CMK (cell line): ENCODE data around the gene CKAP4.

Source experiments
- DNase-seq: peaks from one replicate; pipeline ENCODE4 v3.0.0-alpha.2; 2010; ENCODE audit warnings: low read depth

The CKAP4 gene

DNA sequence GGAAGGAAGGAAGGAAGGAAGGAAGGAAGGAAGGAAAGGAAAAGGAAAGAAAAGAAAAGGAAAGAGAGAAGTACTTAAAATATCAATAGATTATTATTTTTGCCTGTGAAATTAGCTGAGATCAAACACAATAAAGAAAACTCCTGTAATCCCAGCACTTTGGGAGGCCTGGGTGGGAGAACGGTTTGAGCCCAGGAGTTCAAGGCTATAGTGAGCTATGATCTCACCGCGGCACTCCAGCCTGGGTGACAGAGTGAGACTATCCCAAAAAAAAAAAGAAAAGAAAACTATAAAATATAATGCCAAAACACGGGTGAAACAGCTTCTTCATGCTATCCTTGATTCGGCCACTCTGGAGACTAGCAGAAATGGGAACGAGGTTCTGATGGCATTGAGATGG lies 26.2 kb upstream of the CKAP4 start:
- no peak for DNase-seq

- DNase-seq, result no peak
Measured at GRCh38 chr12:106273491-106273890, 25.7 kb upstream of the CKAP4 start.

- DNase-seq, result no peak
Measured at GRCh38 chr12:106271575-106272505, 24.0 kb upstream of the CKAP4 start.

- DNase-seq, result no peak
Measured at GRCh38 chr12:106269150-106269771, 21.4 kb upstream of the CKAP4 start.

GRCh38 chr12:106267535-106267934 lies 19.7 kb upstream of the CKAP4 start:
- DNase-seq, result peak; percentile 14

DNA sequence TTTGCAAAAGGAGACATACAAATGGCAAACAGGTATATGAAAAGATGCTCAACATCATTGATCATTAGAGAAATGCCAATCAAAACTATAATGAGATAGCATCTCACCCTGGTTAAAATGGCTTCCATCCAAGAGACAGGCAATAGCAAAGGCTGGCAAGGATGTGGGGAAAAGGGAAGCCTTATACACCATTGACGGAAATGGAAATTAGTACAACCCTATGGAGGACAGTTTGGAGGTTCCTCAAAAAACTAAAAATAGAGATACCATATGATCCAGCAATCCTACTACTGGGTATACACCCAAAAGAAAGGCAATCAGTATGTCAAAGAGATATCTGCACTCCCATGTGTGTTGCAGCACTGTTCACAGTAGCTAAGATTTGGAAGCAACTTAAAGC lies 17.3 kb upstream of the CKAP4 start:
- DNase-seq, result no peak

- DNase-seq, result no peak
Measured at GRCh38 chr12:106258935-106259334, 11.1 kb upstream of the CKAP4 start.

- no peak for DNase-seq
Measured at GRCh38 chr12:106258226-106258625, 10.4 kb upstream of the CKAP4 start.

DNA sequence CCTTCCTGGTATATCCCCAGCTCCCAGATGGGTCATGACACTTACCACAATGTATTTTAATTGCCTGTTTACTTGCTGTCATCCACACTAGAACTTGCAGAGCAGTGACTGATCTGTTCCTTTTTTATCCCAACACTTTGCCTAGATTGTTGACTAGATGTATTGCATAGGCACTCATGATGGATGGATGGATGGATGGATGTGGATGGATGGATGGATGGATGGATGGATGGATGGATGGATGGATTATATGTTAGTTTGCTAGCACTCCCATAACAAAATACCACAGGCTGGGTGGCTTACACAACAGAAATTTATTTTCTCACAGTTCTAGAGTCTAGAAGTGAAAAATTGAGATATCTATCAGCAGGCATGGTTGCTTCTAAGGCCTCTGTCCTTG lies 8.7 kb upstream of the CKAP4 start:
- DNase-seq, result no peak

DNA sequence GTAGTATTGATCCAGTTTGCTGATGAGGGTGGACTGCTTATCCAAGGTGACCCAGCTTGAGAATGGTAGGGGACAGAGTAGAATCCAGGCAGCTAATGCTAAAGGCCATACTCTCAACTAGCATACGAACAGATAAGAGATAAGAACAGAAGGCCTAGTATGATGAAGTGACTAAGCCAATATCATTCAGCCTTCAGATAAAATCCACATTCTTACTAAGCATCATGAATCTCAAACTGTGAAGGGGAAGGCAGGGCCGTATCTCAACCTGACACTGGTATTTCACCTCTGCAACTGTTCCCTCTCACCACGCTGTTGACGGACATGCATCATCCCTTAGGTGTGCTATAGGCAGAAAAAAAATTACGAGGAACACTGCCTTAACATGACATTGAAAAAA lies 8.1 kb upstream of the CKAP4 start:
- DNase-seq, result no peak

GRCh38 chr12:106255493-106255892 lies 7.7 kb upstream of the CKAP4 start:
- no peak for DNase-seq

DNA sequence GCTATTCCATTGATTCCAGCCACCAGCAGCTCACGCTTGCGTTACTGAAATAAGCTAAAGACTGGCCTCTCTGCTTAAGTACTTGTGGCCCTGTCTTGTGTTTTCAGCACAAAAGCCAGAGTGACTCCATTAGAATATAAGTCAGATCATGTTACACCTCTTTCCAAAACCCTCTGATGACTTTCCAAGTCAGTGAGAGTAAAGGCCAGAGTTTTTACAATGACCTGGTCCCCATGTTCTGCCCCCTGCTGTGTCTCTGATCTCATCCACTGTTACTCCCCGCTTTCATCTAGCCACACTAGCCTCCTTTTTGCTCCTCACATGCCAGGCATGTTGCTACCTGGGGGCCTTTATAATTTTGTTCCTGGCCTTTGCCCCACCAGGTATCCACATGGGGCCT lies 6.9 kb upstream of the CKAP4 start:
- no peak for DNase-seq

DNA sequence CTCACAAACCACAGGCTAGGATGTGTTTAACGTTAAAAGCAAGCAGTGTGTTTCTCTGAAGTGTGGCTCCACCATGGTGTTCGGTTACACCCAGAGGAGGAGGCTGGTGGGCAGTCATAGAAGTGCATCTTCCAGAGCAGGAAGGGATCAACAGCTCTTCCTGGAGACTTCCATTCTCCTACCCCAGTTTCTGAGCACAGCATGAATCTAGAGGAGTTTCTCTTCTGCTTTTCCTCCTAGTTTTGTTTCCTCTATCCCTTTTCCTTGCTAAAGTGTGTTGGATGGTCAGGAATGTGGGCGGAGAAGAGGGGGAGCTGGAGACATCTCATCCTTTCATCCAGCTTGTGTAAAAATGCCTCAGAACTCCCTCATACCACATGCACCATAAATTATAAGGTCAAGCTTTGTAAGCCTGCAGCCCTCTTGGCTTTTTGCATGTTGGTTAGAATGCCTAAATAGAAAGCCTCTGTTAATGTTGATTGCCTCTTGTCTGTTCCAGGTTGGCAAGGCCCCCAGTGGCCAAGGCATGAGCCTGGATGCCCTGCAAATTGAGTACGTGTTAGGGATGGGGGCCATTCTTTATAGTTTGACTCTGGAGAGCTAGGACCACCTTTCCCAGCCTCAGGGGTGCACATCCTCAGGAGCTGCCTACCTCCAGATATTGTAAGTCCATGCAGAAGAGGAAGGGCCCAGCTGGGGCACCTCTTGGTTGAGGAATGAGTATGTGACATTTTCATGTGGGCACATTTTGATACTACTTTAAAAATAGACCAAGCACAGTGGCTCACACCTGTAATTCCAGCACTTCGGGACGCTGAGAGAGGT lies 4.0 kb upstream of the CKAP4 start:
- no peak for DNase-seq

GRCh38 chr12:106249411-106250135 lies 1.8 kb upstream of the CKAP4 start:
- no peak for DNase-seq

DNA sequence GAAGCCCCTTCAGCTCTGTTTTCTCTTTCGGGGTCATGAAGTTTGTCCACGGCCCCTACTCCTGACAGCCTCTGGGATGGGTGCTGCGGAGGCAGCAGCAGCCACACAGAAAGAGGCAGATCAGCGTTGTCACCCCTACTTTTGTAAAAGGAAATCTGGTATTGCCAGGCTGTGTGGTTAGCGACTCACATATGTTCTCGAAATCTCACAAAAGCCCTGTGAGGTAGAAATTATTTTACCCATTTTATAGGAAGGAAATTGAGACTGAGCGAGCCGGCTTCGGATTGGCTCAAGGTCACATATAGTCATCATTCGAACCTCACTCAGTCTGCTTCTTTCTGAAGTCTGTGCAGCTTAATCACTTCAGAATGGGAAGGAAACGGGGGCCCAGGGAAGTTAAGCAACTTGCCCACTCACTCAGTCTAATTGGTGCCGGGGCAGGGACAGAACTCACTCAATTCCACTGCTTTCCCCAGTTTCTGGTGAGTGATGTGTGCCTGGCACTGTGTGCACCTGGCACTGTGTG lies 1.1 kb upstream of the CKAP4 start:
- DNase-seq, result no peak

DNA sequence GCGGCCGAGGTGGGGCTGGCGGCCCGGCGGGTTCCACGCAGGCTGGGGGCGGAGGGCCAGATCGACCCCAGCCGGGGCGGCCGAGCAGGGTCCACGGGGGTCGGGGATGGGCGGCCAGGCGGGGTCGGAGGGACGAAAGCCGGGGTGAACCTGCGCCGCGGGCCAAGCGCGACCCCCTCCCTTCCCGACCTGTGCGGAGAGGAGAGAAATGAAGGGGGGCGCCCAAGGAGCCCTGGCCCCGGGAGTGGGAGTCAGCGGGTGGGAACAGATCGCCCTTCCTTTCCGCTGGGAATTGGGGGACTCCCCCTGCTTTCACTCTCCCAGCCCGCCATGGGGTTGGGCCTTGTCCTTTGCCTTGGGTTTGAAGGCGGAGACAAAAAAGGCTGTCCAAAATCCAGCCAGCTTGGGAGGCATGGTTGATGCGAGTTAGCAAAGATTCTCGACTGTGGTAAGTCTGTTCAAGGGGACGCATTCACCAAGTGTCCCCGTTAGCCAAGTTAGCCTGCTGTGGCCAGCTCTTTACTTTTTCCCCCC lies 559 bp upstream of the CKAP4 start:
- DNase-seq, result no peak

DNA sequence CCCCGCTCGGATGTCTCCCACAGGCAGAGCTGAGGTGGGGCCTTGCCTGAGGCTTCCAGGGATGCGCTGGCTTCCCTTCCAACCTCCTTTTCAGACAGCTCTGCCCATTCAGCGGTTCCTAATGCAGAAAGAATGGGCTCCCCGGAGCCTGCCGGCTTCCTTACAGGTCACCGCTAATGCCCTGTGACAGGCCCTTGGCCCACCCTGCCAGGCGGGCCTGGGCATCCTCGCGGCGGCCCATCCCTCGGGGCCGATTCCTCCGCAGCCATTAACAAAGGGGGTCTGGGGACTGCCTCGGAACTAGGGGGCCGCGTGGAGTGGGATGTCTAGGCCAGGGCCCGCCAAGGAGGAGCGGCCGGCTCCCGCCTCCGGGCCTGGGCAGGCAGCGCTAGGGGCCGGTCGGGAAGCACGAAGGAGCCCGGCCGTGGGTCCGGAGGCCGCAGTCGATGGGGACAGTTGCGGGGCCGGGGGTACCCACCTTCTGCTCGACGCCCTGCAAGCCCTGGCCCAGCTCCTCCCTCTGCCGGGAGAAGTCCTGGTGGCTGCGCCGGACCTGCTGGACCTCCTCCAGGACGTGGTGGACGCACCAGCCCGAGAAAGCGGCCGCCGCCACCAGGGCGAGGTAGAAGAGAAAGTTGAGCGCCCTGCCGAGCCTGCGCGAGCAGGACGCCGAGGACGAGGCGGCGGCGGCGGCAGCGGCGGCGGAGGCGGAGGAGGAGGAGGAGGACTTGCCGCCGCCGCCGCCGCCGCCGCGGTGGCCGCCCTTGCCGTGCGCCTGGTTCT lies 738 bp downstream of the CKAP4 start:
- no peak for DNase-seq

DNA sequence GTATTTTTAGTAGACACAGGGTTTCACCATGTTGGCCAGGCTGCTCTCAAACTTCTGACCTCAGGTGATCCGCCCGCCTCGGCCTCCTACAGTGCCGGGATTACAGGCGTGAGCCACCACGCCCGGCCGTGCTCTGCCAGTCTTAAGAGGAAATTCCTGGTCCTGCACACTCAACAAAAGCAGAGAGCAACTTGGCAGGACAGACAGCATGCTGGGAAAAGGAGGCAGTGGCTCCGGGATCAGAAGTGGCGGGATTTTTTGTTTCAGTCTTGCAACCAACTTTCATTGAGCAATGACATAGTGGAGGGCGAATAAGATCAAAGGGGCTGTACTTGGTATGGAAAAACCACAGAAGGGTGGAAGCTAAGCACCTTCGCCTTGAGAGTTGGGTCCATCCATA lies 2.1 kb downstream of the CKAP4 start:
- no peak for DNase-seq

- DNase-seq, result no peak
Measured at GRCh38 chr12:106243620-106244019, 4.2 kb downstream of the CKAP4 start.

GRCh38 chr12:106240821-106241220 lies 7.0 kb downstream of the CKAP4 start:
- no peak for DNase-seq

DNA sequence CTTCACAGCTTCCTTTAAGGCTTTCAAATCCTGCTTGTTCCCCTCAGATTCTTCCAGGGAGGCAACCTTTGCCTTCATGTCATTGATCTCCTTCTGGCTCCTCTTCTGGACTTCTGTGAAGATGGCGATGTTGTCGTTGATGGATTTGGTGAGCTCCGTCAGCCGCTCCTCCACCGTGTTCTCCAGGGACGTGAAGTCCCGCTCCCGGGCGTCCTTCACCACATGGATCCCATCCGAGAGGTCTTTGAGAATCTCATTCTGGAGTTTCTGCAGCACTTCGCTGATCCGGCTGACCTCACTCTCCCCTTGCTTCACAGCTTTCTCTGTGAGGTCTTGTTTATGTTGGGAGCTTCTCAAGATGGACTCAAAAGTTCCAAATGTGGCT lies 7.9 kb downstream of the CKAP4 start:
- no peak for DNase-seq
